DOHH2 (cell line): ENCODE measurements around the gene RANGAP1.

Experiments used
- H3F3A ChIP-seq: fragments of 200-600 bp; sonication (generic), shearing (Covaris generic); 2 replicates; pipeline ENCODE4 v1.6.0; 2016; ENCODE audit warnings: antibody characterized with exemption, mild to moderate bottlenecking; ENCODE audit not compliant: control insufficient read depth, insufficient read depth
- H3K27ac ChIP-seq: fragments of 200-600 bp; sonication (generic); 2 replicates; pipeline ENCODE4 v1.5.1; 2014; ENCODE audit warnings: low read depth, mild to moderate bottlenecking, low read length, moderate library complexity
- H3K27me3 ChIP-seq: fragments of 200-600 bp; sonication (generic); 2 replicates; pipeline ENCODE4 v1.6.1; 2014; ENCODE audit warnings: mild to moderate bottlenecking, low read length, mixed read lengths; ENCODE audit not compliant: control insufficient read depth
- H3K36me3 ChIP-seq: fragments of 200-600 bp; sonication (generic); 2 replicates; pipeline ENCODE4 v1.6.1; 2014; ENCODE audit warnings: mild to moderate bottlenecking, low read length, moderate library complexity, mixed read lengths; ENCODE audit not compliant: control insufficient read depth
- H3K4me1 ChIP-seq: fragments of 200-600 bp; sonication (generic); 2 replicates; pipeline ENCODE4 v1.6.1; 2014; ENCODE audit warnings: mild to moderate bottlenecking, low read length, mixed read lengths; ENCODE audit not compliant: control insufficient read depth
- H3K4me2 ChIP-seq: fragments of 200-600 bp; sonication (generic); 2 replicates; pipeline ENCODE4 v1.6.0; 2014; ENCODE audit warnings: mild to moderate bottlenecking, low read length, moderate library complexity
- H3K4me3 ChIP-seq: fragments of 200-600 bp; sonication (generic); 2 replicates; pipeline ENCODE4 v1.5.1; 2014; ENCODE audit warnings: mild to moderate bottlenecking, low read length, mixed read lengths
- H3K79me2 ChIP-seq: fragments of 200-600 bp; sonication (generic); 2 replicates; pipeline ENCODE4 v1.6.1; 2014; ENCODE audit warnings: mild to moderate bottlenecking, low read length, mixed read lengths; ENCODE audit not compliant: control insufficient read depth
- H3K9me2 ChIP-seq: fragments of 200-600 bp; sonication (generic); replicated peaks from 2 replicates; pipeline ENCODE4 v1.6.1; 2014; ENCODE audit warnings: mild to moderate bottlenecking, low read length, mixed read lengths; ENCODE audit not compliant: control insufficient read depth
- H3K9me3 ChIP-seq: fragments of 200-600 bp; sonication (generic); 2 replicates; pipeline ENCODE4 v1.6.1; 2014; ENCODE audit warnings: antibody characterized with exemption, low read length, mixed read lengths; ENCODE audit not compliant: control insufficient read depth, insufficient read depth
- H4K20me1 ChIP-seq: fragments of 200-600 bp; sonication (generic); 2 replicates; pipeline ENCODE4 v1.6.0; 2014; ENCODE audit warnings: low read depth, mild to moderate bottlenecking, antibody characterized with exemption, low read length, moderate library complexity; ENCODE audit not compliant: control insufficient read depth, insufficient read depth
- CTCF ChIP-seq: fragments of 200-600 bp; sonication (generic); IDR thresholded peaks from one replicate; pipeline ENCODE4 v1.5.1; 2014; ENCODE audit warnings: antibody characterized with exemption, mild to moderate bottlenecking, low read depth, low read length; ENCODE audit not compliant: poor library complexity, severe bottlenecking
- EZH2phosphoT487 ChIP-seq: fragments of 200-600 bp; sonication (generic); IDR thresholded peaks from 2 replicates; pipeline ENCODE4 v1.6.1; 2017; ENCODE audit warnings: borderline replicate concordance, mild to moderate bottlenecking, antibody characterized with exemption, low read length, moderate library complexity, mixed read lengths

The RANGAP1 gene

GRCh38 chr22:41249442-41249841 lies 36.5 kb downstream of the RANGAP1 start:
- no peak for TF ChIP-seq EZH2phosphoT487
- no peak for TF ChIP-seq CTCF
- H3K4me1 ChIP-seq = no peaks in the 10 kb centered on the region
- H3K4me3 ChIP-seq = no peak overlapping the region
- H3K36me3 ChIP-seq = peaks cover 82% of the 10 kb centered on the region
- peaks cover 5% of the 10 kb centered on the region; the same call in 1 of the 2 replicates for H3F3A ChIP-seq
- H3K4me2 ChIP-seq = no peak overlapping the region
- no peaks in the 10 kb centered on the region for H3K9me3 ChIP-seq
- H3K9me2 ChIP-seq = no peaks in the 10 kb centered on the region
- H3K27ac ChIP-seq = no peak overlapping the region
- H3K79me2 ChIP-seq = no peaks in the 10 kb centered on the region
- H4K20me1 ChIP-seq = no peaks in the 10 kb centered on the region
- no peaks in the 10 kb centered on the region for H3K27me3 ChIP-seq

- H3K4me2 ChIP-seq = no peak overlapping the region
- H3K79me2 ChIP-seq = no peaks in the 10 kb centered on the region
- H3K4me1 ChIP-seq = no peaks in the 10 kb centered on the region
- no peaks in the 10 kb centered on the region for H3K9me2 ChIP-seq
- no peak overlapping the region for H3K4me3 ChIP-seq
- TF ChIP-seq EZH2phosphoT487 (no peak), CTCF (no peak)
- H3K36me3 ChIP-seq = peaks cover 76% of the 10 kb centered on the region
- H3K27me3 ChIP-seq = no peaks in the 10 kb centered on the region
- peaks cover 10% of the 10 kb centered on the region; the same call in 1 of the 2 replicates for H3F3A ChIP-seq
- no peaks in the 10 kb centered on the region for H4K20me1 ChIP-seq
- H3K27ac ChIP-seq = no peak overlapping the region
- no peaks in the 10 kb centered on the region for H3K9me3 ChIP-seq
These were observed 37.2 kb downstream of the RANGAP1 start for GRCh38 chr22:41248758-41249157.

DNA sequence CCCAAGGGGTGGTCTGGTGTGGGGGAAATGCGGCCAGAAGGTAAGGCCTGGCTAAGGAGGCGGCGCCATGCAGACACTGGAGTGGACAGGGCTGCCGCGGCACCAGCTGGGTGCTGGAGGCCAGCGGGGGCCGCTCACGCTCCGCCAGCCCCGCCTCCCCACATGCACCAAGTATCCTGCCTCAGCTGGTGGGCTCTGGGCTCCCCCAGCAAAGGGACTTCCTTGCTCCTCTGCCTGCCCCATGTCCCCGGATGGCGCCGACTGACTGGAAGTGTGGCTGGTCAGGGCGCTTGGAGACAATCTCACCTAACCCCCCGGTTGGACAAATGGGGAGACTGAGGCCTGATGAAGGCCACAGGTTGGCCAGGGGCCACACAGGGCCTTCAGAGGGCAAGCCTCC lies 37.7 kb downstream of the RANGAP1 start:
- Histone ChIP-seq H3K4me1 (no peaks in the 10 kb centered on the region), H4K20me1 (no peaks in the 10 kb centered on the region), H3K27me3 (no peaks in the 10 kb centered on the region), H3F3A (peaks cover 10% of the 10 kb centered on the region; the same call in 1 of the 2 replicates), H3K36me3 (peaks cover 72% of the 10 kb centered on the region), H3K4me3 (no peak overlapping the region), H3K79me2 (no peaks in the 10 kb centered on the region), H3K9me3 (no peaks in the 10 kb centered on the region), H3K9me2 (no peaks in the 10 kb centered on the region), H3K4me2 (no peak overlapping the region), H3K27ac (no peak overlapping the region)
- TF ChIP-seq EZH2phosphoT487 (no peak), CTCF (no peak)
